NCI-H748 (cell line): ENCODE data around the gene MDFIC.

ENCODE experiments used
- DNase-seq: peaks from one replicate; lab custom pipeline; 2025; ENCODE audit not compliant: unreplicated experiment; lab: John Stamatoyannopoulos, UW

MDFIC gene

DNA sequence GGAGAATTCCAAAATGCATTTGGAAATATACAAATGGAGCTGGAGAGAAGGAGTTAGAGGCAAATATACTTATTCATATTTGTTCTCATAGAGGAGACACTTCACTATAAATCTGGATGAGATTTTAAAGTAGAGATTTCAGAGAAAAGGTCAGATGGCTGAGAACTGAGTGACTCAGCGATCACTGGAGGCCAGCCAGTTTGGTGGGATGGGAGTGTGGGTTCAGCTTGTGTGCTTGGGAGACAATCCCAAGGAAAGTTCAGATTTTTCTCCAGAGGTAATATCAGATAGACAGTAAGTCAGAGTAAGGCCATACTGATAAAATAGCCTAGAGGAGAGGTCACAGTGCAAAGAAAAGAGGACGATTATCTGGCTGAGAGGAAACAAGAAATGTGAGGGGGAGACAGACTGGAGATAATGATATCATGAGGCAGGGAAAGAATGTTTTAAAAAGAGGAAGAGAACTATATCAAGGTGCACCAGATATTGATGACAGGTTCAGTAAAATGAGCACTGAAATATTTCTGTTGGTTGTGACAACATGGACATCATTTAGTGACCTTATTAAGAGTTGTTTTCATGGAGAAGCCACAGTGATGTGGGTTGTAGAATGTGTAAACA, 67.0 kb downstream of the MDFIC start:
- DNase-seq = no peak

GRCh38 chr7:114989531-114989930, 67.6 kb downstream of the MDFIC start:
- DNase-seq = no peak

- no peak for DNase-seq
These were observed 75.9 kb downstream of the MDFIC start for GRCh38 chr7:114997487-114998404.

GRCh38 chr7:115004121-115004520, 82.2 kb downstream of the MDFIC start:
- DNase-seq = peak; percentile 45

DNA sequence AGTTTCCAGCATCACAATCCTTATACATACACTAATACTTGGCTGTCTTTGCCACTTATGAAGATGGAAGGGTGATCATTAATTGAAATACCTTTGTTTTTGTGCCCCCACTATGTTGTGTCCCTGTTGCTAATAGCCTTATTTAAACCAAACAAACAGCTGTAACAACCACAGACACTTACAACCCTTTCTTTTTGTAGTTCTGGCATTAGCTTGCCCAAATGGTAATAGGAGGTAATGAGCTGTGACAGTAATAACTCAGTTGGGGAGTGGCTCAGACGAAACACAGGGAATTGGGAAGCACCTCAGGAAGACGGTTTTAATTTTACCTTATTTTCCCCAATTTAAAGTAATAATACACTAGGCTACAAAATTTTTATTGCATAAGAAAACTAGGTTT, 83.4 kb downstream of the MDFIC start:
- peak; percentile 81 for DNase-seq

DNA sequence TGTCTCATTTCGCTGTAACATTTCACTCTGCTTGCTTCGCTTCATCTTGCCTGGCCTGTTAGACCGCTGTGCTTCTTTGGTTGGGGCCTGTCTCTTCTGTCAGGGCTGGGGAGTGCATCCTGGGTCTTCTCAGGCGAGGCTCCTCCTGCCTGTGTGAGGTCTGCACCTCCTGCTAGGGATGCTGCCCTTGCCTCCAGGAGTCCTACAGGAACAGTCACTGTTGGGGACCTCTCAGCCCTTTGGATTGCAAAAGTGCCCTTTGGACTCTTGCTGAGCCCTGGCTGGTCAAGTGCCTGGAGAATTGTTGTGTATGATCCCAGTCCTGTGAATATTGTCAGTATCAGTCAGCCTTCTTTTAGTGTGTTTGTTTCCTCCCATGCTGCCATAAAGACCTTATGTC, 84.1 kb downstream of the MDFIC start:
- peak; percentile 57 for DNase-seq

- DNase-seq = no peak
These were observed 85.9 kb downstream of the MDFIC start for GRCh38 chr7:115007751-115008150.

DNA sequence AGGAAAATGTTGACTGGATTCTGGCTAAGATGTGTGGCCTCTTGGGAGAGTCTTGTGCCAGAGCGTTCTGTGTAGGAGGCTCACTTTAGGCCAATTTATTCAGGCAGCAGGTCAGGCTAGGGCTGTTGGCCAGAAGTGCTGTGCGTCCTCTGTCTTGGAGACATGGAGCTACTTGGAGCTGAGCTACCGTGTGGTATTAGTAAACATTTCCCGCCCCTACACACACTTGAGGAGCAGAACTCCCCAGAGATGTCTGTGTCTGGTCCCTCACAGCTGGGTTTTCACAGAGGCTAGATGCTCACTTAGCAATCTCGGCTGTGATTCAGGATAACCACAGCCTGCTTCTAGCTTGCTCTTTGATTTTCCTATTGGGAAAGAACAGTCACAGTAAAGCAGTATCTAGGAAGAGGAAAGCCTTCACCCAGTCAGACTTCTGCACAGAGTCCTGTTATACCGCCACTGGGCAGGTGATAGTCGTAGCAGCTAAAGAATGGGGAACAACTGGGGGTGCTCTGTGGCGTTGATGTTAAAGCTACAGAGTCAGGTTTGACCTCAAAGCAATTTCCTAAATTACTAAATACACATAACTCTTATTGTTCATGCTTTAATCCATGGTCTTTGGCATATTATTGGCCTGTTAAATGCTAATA, 86.7 kb downstream of the MDFIC start:
- peak; percentile 79 for DNase-seq

- DNase-seq = peak; percentile 45
These were observed 87.2 kb downstream of the MDFIC start for GRCh38 chr7:115009139-115009538.

- no peak for DNase-seq
These were observed 88.0 kb downstream of the MDFIC start for GRCh38 chr7:115009736-115010440.

- DNase-seq = no peak
These were observed 88.5 kb downstream of the MDFIC start for GRCh38 chr7:115010441-115010820.

DNA sequence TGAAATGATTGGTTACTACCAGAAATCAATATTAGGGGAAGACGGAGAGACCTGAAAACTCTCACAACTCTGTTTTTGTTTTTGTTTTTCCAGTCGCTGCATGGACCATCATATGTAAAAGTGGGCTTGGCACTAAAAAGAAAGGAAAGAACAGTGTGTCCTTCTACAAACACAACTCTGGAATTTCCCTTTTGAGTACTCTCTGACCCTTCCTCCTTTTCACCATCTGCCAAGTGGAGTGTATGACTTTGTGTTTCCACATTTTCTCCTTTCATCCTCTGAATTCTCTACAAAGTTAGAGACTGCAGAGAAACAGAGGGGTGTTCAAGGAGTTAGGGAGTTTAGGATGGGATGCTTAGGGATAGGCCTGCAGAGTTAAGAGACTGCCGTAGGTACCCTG, 92.0 kb downstream of the MDFIC start:
- no peak for DNase-seq

GRCh38 chr7:115014794-115015193, 92.9 kb downstream of the MDFIC start:
- DNase-seq = no peak

GRCh38 chr7:115015619-115016018, 93.7 kb downstream of the MDFIC start:
- DNase-seq = no peak

DNA sequence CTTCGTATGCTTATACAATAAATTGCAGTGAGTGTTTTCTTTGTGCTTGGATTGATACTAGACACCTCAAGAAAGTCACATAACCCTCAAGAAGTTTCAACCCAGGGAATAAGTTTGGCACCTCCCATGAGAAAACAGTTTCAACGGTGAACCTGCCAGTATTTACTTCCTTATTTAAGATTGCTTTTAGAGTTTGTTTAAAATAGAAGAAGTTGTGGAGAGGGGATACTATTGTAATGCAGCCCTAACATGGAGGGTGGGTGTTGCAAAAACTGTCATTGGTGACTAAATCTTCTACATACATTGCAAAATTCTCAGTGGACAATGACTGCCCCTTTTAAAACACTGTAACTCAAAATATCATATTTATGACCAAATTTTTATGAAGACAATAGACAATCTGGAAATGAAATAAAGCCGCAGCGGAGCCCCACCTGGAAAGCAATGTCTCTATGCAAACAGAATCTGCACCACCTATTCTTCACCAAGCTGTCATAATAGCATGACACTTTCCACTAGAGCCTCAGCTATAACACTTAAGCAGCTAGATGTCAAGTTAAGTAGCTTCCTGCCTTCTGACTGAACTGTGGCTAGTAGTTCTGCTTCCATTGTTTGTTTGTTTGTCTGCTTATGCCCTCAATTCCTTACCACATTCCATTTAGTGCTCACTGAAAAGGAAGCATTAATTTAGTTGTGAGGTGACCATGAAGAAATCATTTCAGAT, 98.2 kb downstream of the MDFIC start:
- DNase-seq = no peak

DNA sequence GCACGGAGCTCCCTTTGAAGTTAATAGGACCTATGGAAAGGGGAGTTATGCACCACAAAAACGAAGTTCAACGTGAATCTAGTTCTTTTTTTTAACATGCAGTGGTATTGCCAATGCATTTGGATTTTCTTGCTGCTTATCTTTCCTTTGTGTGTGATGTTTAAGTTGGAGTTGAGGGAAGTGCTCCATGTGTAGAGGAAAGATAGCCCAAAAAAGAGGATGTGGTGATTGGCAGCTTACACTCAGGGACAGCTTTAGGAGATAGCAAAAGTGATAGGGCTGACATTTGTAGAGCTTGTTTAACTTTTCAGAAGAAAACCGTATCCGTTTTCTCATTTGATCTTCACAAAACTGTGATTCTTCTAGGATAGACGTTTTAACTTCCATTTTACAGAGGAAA, 101.3 kb downstream of the MDFIC start:
- DNase-seq = no peak

- DNase-seq = no peak
These were observed 102.4 kb downstream of the MDFIC start for GRCh38 chr7:115024276-115024675.

- no peak for DNase-seq
These were observed 111.1 kb downstream of the MDFIC start for GRCh38 chr7:115032715-115033703.

DNA sequence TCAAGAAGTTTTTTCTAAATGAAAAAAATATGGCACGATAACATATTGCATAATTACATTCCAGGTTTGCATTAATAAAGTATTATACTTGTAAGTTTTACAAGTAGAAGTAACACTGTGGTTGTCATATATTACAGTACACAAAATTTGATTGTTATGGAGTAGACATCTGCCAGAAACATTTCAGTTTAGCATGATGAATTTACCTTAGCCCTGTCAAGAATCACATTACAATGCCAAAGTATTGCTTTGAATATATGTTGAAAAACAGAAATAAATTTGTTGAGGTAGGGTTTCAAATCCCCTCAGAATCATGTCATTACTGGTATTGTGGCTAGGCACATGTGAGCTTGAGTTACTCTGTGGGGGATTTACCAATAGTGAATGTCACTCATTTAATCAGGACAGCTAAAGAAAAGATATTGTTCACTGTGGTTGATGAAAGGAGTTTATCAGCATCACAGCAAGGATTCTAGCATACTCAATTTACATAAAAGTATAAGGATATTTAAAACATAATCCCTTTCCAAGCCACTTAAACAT, 112.1 kb downstream of the MDFIC start:
- no peak for DNase-seq
